VCaP (cell line): ENCODE results near the gene EYA2.
"Not testable (repeated sequence)": the region's sequence is repeated elsewhere in the genome, so short reads cannot be mapped to it uniquely, and the experiment has no call there.

Source experiments
- H3K27ac ChIP-seq: fragments of 450-650 bp; 2 replicates; pipeline ENCODE4 v1.5.1; 2017
- CTCF ChIP-seq: fragments of 450-650 bp; conservative IDR thresholded peaks from 2 replicates; pipeline ENCODE4 v1.5.1; 2017; ENCODE audit warnings: mild to moderate bottlenecking, moderate library complexity

Gene EYA2

GRCh38 chr20:46923550-46923949 is 28.9 kb downstream of the EYA2 start:
- H3K27ac ChIP-seq = no peak overlapping the region
- no peak for TF ChIP-seq CTCF

- no peak overlapping the region for H3K27ac ChIP-seq
- no peak for TF ChIP-seq CTCF
These were observed 34.0 kb downstream of the EYA2 start for GRCh38 chr20:46928580-46929132.

GRCh38 chr20:46929902-46930301 is 35.3 kb downstream of the EYA2 start:
- H3K27ac ChIP-seq = no peak overlapping the region
- no peak for TF ChIP-seq CTCF

- H3K27ac ChIP-seq = no peak overlapping the region
- TF ChIP-seq CTCF = no peak
These were observed 36.1 kb downstream of the EYA2 start for GRCh38 chr20:46930640-46931339.

GRCh38 chr20:46931699-46932098 is 37.1 kb downstream of the EYA2 start:
- no peak for TF ChIP-seq CTCF
- no peak overlapping the region for H3K27ac ChIP-seq

- H3K27ac ChIP-seq = not testable (repeated sequence)
These were observed 37.8 kb downstream of the EYA2 start for GRCh38 chr20:46932439-46932838.

- TF ChIP-seq CTCF = no peak
- no peak overlapping the region for H3K27ac ChIP-seq
These were observed 38.5 kb downstream of the EYA2 start for GRCh38 chr20:46933150-46933549.

- TF ChIP-seq CTCF = no peak
- H3K27ac ChIP-seq = no peak overlapping the region
These were observed 40.2 kb downstream of the EYA2 start for GRCh38 chr20:46934746-46935287.
